GM12875 (cell line): ENCODE results near the gene ZNF235.

Experiments
- H3K4me3 ChIP-seq: one replicate; pipeline ENCODE4 v1.5.1; 2011; ENCODE audit warnings: low read depth, low read length, control low read depth
- CTCF ChIP-seq: IDR thresholded peaks from 2 replicates; pipeline ENCODE4 v1.5.1; 2011; ENCODE audit warnings: low read depth, mild to moderate bottlenecking, control low read depth, inconsistent platforms, low read length, moderate library complexity, borderline replicate concordance; ENCODE audit not compliant: insufficient read depth

ZNF235 gene

GRCh38 chr19:44282846-44283245 is 22.0 kb downstream of the ZNF235 start:
- H3K4me3 ChIP-seq: no peak overlapping the region
- no peak for TF ChIP-seq CTCF

- H3K4me3 ChIP-seq: no peak overlapping the region
- no peak for TF ChIP-seq CTCF
Observed at GRCh38 chr19:44280916-44281315, 23.9 kb downstream of the ZNF235 start.

GRCh38 chr19:44278181-44278690 is 26.6 kb downstream of the ZNF235 start:
- TF ChIP-seq CTCF: no peak
- H3K4me3 ChIP-seq: no peak overlapping the region

- TF ChIP-seq CTCF: no peak
- no peak overlapping the region for H3K4me3 ChIP-seq
Observed at GRCh38 chr19:44277331-44277730, 27.5 kb downstream of the ZNF235 start.

- no peak for TF ChIP-seq CTCF
- no peak overlapping the region for H3K4me3 ChIP-seq
Observed at GRCh38 chr19:44260695-44261446, 44.0 kb downstream of the ZNF235 start.

GRCh38 chr19:44260343-44260681 is 44.5 kb downstream of the ZNF235 start:
- no peak for TF ChIP-seq CTCF
- peak overlapping the region; percentile 56 for H3K4me3 ChIP-seq

- no peak overlapping the region for H3K4me3 ChIP-seq
- TF ChIP-seq CTCF: no peak
Observed at GRCh38 chr19:44258835-44259413, 45.9 kb downstream of the ZNF235 start.
